HepG2 (cell line): ENCODE measurements around the gene ACSF3. TPM values are rescaled to one million over a fixed set of nuclear protein-coding genes. Genes with fewer than 3 reads are reported as not detected.
A peak's percentile ranks its signal among the peaks of the same experiment; 100 is the strongest.

ENCODE experiments used
- ATRX ChIP-seq: sonication (generic); formaldehyde crosslinking; IDR thresholded peaks from 2 replicates; pipeline ENCODE4 v1.4.0; 2020; ENCODE audit warnings: missing genetic modification reagents, borderline replicate concordance
- FOXO1 ChIP-seq: sonication (generic); formaldehyde crosslinking; IDR thresholded peaks from 2 replicates; pipeline ENCODE4 v1.4.0; 2020; ENCODE audit warnings: missing genetic modification reagents
- GABPB1 ChIP-seq: IDR thresholded peaks from 2 replicates; pipeline ENCODE4 v1.6.1; 2016; ENCODE audit warnings: mild to moderate bottlenecking, missing genetic modification reagents, moderate library complexity, missing compliant biosample characterization
- GFI1 ChIP-seq: sonication (generic); formaldehyde crosslinking; IDR thresholded peaks from 2 replicates; pipeline ENCODE4 v1.5.0; 2020; ENCODE audit warnings: missing genetic modification reagents, mild to moderate bottlenecking, borderline replicate concordance
- HNF4G ChIP-seq, 2 experiments: sonication (generic) in 1 of 2; formaldehyde crosslinking in 1 of 2; IDR thresholded peaks; 2 replicates each; pipeline versions ENCODE4 v1.4.0 to v1.6.1; 2011 to 2020; ENCODE audit warnings: borderline replicate concordance in 2 of 2, low read depth in 2 of 2, mild to moderate bottlenecking in 2 of 2, low read length in 1 of 2, missing genetic modification reagents in 1 of 2, moderate library complexity in 1 of 2
- KLF15 ChIP-seq: sonication (generic); formaldehyde crosslinking; IDR thresholded peaks from 2 replicates; pipeline ENCODE4 v1.8.1; 2023; ENCODE audit warnings: borderline replicate concordance, mild to moderate bottlenecking, inconsistent platforms, missing genetic modification reagents, mixed read lengths
- MAZ ChIP-seq, 2 experiments: sonication (generic) in 1 of 2; formaldehyde crosslinking in 1 of 2; IDR thresholded peaks; 2 replicates each; pipeline versions ENCODE4 v1.5.0 to v1.6.1; 2012 to 2020; ENCODE audit warnings: low read depth in 2 of 2, mild to moderate bottlenecking in 2 of 2, borderline replicate concordance in 1 of 2, improper control_type of control experiment in 1 of 2, low read length in 1 of 2, missing genetic modification reagents in 1 of 2, moderate library complexity in 1 of 2
- NFYB ChIP-seq: sonication (generic); formaldehyde crosslinking; IDR thresholded peaks from 2 replicates; pipeline ENCODE4 v1.4.0; 2020; ENCODE audit warnings: missing genetic modification reagents
- ZNF660 ChIP-seq: sonication (generic); formaldehyde crosslinking; IDR thresholded peaks from 2 replicates; pipeline ENCODE4 v1.5.1; 2020; ENCODE audit warnings: mild to moderate bottlenecking, low read depth, missing genetic modification reagents, borderline replicate concordance
- polyA plus RNA-seq, 8 experiments: library from polyadenylated mRNA; depleted of rRNA in 3 of 8; stranded (reverse) in 7 of 8; unstranded in 1 of 8; fragments of >200 nt; fragmentation: Illumina TruSeq in 4 of 8; extraction: Trizol in 4 of 8; gene quantifications; 2 replicates each; pipeline versions ENCODE4 v1.2.1 to v1.2.3, GENCODE V29; 2011 to 2016; ENCODE audit warnings: low read depth in 4 of 8, missing spikeins in 1 of 8, mixed read lengths in 1 of 8; ENCODE audit not compliant: insufficient read depth in 1 of 8
- total RNA-seq, 5 experiments: library from RNA; depleted of rRNA; stranded (reverse); fragments of >200 nt; fragmentation: Illumina TruSeq; extraction: Trizol; gene quantifications; 2 replicates each; pipeline ENCODE4 v1.2.3, GENCODE V29; 2016; ENCODE audit warnings: low read depth in 1 of 5
- TF ChIP-seq, protein P1 (sequence below): sonication (generic); formaldehyde crosslinking; IDR thresholded peaks from 2 replicates; pipeline ENCODE4 v1.9.0; 2021; ENCODE audit warnings: missing genetic modification reagents, mild to moderate bottlenecking, borderline replicate concordance
- TF ChIP-seq, protein P2 (sequence below): sonication (generic); formaldehyde crosslinking; IDR thresholded peaks from 2 replicates; pipeline ENCODE4 v1.5.0; 2020; ENCODE audit warnings: mild to moderate bottlenecking, missing genetic modification reagents
- TF ChIP-seq, protein P3 (sequence below): sonication (generic); formaldehyde crosslinking; IDR thresholded peaks from 2 replicates; pipeline ENCODE4 v1.4.0; 2020; ENCODE audit warnings: missing genetic modification reagents, borderline replicate concordance
- TF ChIP-seq, protein P4 (sequence below): sonication (generic); formaldehyde crosslinking; IDR thresholded peaks from 2 replicates; pipeline ENCODE4 v1.8.0; 2022; ENCODE audit warnings: mild to moderate bottlenecking, missing genetic modification reagents; ENCODE audit not compliant: insufficient replicate concordance
- TF ChIP-seq, protein P5 (sequence below): sonication (generic); formaldehyde crosslinking; IDR thresholded peaks from 2 replicates; pipeline ENCODE4 v1.4.0; 2020; ENCODE audit warnings: mild to moderate bottlenecking, missing genetic modification reagents

The ACSF3 gene
- total and polyA plus RNA-seq, 2 of the 13 experiments (the other 11 are each of a cell fraction or from before 2014, with no cell fraction given), result 14.9 to 30.6 TPM

DNA sequence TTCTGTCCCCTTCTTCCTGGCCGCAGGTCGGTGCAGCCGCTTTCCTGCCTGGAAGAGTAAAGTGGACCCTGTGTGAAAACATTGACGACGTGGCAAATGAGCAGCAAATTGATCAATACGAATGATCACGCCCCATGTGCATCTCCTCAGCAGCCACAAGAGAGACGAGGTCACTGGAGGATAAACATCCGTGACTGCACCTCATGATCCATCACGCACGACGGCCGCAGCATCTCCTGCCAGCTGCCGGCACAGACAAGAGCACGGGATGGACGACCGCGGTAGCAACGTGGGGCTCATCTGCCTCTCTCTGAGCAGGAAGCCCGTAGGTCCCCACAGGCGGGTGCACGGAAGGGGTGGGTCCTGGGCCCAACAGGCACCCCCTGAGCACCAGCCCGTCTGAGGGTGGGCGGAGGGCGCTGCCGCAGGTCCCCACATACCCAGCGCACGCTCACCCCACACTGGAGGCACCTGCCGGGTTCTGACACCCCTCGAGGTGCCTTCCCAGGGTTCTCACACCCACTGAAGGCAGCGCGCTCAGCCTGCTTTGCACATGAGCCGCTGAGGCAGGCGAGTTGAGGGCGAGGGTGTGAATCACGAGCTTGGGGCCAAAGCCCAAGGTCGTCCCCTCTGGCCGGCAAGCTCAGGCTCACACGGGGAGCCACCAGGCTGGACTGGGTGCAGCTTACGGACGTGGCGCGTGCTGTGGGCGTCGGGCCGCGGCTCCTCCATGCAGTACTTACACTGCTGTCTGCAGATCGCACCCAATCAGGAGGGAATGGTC, 65.6 kb downstream of the ACSF3 start (continued):
- TF ChIP-seq, protein P1, sequence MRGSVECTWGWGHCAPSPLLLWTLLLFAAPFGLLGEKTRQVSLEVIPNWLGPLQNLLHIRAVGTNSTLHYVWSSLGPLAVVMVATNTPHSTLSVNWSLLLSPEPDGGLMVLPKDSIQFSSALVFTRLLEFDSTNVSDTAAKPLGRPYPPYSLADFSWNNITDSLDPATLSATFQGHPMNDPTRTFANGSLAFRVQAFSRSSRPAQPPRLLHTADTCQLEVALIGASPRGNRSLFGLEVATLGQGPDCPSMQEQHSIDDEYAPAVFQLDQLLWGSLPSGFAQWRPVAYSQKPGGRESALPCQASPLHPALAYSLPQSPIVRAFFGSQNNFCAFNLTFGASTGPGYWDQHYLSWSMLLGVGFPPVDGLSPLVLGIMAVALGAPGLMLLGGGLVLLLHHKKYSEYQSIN (CRISPR knock-in tag), result no peak
- TF ChIP-seq, protein P2, sequence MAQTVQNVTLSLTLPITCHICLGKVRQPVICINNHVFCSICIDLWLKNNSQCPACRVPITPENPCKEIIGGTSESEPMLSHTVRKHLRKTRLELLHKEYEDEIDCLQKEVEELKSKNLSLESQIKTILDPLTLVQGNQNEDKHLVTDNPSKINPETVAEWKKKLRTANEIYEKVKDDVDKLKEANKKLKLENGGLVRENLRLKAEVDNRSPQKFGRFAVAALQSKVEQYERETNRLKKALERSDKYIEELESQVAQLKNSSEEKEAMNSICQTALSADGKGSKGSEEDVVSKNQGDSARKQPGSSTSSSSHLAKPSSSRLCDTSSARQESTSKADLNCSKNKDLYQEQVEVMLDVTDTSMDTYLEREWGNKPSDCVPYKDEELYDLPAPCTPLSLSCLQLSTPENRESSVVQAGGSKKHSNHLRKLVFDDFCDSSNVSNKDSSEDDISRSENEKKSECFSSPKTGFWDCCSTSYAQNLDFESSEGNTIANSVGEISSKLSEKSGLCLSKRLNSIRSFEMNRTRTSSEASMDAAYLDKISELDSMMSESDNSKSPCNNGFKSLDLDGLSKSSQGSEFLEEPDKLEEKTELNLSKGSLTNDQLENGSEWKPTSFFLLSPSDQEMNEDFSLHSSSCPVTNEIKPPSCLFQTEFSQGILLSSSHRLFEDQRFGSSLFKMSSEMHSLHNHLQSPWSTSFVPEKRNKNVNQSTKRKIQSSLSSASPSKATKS (CRISPR knock-in tag), result no peak
- TF ChIP-seq, protein P3, sequence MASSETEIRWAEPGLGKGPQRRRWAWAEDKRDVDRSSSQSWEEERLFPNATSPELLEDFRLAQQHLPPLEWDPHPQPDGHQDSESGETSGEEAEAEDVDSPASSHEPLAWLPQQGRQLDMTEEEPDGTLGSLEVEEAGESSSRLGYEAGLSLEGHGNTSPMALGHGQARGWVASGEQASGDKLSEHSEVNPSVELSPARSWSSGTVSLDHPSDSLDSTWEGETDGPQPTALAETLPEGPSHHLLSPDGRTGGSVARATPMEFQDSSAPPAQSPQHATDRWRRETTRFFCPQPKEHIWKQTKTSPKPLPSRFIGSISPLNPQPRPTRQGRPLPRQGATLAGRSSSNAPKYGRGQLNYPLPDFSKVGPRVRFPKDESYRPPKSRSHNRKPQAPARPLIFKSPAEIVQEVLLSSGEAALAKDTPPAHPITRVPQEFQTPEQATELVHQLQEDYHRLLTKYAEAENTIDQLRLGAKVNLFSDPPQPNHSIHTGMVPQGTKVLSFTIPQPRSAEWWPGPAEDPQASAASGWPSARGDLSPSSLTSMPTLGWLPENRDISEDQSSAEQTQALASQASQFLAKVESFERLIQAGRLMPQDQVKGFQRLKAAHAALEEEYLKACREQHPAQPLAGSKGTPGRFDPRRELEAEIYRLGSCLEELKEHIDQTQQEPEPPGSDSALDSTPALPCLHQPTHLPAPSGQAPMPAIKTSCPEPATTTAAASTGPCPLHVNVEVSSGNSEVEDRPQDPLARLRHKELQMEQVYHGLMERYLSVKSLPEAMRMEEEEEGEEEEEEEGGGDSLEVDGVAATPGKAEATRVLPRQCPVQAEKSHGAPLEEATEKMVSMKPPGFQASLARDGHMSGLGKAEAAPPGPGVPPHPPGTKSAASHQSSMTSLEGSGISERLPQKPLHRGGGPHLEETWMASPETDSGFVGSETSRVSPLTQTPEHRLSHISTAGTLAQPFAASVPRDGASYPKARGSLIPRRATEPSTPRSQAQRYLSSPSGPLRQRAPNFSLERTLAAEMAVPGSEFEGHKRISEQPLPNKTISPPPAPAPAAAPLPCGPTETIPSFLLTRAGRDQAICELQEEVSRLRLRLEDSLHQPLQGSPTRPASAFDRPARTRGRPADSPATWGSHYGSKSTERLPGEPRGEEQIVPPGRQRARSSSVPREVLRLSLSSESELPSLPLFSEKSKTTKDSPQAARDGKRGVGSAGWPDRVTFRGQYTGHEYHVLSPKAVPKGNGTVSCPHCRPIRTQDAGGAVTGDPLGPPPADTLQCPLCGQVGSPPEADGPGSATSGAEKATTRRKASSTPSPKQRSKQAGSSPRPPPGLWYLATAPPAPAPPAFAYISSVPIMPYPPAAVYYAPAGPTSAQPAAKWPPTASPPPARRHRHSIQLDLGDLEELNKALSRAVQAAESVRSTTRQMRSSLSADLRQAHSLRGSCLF (CRISPR knock-in tag), result no peak
- TF ChIP-seq GFI1 (no peak), ZNF660 (CRISPR knock-in tag) (no peak; the same call in 1 of the 2 replicates), NFYB (CRISPR knock-in tag) (no peak), MAZ (IDR thresholded peaks at IDR 0.05; ENCODE audit: borderline replicate concordance, low read depth, low read length) (no peak), MAZ (CRISPR knock-in tag; IDR thresholded peaks at IDR 0.05; ENCODE audit: low read depth) (peak; percentile 69; the same call in 1 of the 2 replicates), FOXO1 (CRISPR knock-in tag) (peak; percentile 45; the same call in 1 of the 2 replicates), ATRX (no peak), HNF4G (IDR thresholded peaks at IDR 0.05; ENCODE audit: borderline replicate concordance, low read depth, low read length) (peak; percentile 54; the same call in 1 of the 2 replicates), HNF4G (CRISPR knock-in tag; IDR thresholded peaks at IDR 0.05; ENCODE audit: borderline replicate concordance, low read depth) (peak; percentile 76), GABPB1 (CRISPR knock-in tag) (peak; percentile 68), KLF15 (CRISPR knock-in tag) (peak; percentile 86; the same call in 1 of the 2 replicates)
- TF ChIP-seq, protein P4, sequence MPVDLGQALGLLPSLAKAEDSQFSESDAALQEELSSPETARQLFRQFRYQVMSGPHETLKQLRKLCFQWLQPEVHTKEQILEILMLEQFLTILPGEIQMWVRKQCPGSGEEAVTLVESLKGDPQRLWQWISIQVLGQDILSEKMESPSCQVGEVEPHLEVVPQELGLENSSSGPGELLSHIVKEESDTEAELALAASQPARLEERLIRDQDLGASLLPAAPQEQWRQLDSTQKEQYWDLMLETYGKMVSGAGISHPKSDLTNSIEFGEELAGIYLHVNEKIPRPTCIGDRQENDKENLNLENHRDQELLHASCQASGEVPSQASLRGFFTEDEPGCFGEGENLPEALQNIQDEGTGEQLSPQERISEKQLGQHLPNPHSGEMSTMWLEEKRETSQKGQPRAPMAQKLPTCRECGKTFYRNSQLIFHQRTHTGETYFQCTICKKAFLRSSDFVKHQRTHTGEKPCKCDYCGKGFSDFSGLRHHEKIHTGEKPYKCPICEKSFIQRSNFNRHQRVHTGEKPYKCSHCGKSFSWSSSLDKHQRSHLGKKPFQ (CRISPR knock-in tag), result peak; percentile 99
- TF ChIP-seq, protein P5, sequence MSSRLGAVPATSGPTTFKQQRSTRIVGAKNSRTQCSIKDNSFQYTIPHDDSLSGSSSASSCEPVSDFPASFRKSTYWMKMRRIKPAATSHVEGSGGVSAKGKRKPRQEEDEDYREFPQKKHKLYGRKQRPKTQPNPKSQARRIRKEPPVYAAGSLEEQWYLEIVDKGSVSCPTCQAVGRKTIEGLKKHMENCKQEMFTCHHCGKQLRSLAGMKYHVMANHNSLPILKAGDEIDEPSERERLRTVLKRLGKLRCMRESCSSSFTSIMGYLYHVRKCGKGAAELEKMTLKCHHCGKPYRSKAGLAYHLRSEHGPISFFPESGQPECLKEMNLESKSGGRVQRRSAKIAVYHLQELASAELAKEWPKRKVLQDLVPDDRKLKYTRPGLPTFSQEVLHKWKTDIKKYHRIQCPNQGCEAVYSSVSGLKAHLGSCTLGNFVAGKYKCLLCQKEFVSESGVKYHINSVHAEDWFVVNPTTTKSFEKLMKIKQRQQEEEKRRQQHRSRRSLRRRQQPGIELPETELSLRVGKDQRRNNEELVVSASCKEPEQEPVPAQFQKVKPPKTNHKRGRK (CRISPR knock-in tag), result no peak
